ENCODE measurements around the gene IL18RAP.

The IL18RAP gene

DNA sequence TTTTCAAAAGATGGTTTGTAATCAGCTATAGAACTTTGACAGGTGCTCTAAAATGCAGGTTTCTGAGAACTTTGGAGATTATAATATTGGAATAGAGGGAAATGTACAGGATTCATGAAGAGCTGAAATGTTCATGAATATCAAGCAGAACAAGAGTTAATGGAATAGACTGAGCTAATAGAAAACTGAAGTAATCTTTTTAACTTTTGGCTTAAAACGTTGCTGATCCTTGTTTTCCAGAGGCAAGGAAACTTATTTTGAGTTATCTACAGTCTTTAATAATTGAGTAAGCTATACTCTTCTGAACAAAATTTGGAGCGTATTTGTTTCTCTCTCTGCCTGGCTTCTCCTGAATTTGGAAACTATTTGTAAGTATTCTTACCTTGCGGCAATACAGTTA lies 10.8 kb upstream of the IL18RAP start:
- no peaks in the 10 kb centered on the region for H3K36me3 ChIP-seq (ENCODE audit: insufficient read depth)
- H3K4me1 ChIP-seq (ENCODE audit: low read depth, poor library complexity, severe bottlenecking), result no peaks in the 10 kb centered on the region
- H3K4me2 ChIP-seq, result no peak overlapping the region
- no peaks in the 10 kb centered on the region for H3K27me3 ChIP-seq (ENCODE audit: insufficient read depth, low read depth)
- H4K20me1 ChIP-seq (ENCODE audit: insufficient read depth), result no peaks in the 10 kb centered on the region
- H3K9ac ChIP-seq, result no peak overlapping the region
- no peak overlapping the region for H3K4me3 ChIP-seq (IDR thresholded peaks at IDR 0.05; ENCODE audit: insufficient read depth, low read depth, low read length)
- TF ChIP-seq, protein P1, sequence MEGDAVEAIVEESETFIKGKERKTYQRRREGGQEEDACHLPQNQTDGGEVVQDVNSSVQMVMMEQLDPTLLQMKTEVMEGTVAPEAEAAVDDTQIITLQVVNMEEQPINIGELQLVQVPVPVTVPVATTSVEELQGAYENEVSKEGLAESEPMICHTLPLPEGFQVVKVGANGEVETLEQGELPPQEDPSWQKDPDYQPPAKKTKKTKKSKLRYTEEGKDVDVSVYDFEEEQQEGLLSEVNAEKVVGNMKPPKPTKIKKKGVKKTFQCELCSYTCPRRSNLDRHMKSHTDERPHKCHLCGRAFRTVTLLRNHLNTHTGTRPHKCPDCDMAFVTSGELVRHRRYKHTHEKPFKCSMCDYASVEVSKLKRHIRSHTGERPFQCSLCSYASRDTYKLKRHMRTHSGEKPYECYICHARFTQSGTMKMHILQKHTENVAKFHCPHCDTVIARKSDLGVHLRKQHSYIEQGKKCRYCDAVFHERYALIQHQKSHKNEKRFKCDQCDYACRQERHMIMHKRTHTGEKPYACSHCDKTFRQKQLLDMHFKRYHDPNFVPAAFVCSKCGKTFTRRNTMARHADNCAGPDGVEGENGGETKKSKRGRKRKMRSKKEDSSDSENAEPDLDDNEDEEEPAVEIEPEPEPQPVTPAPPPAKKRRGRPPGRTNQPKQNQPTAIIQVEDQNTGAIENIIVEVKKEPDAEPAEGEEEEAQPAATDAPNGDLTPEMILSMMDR (conservative IDR thresholded peaks at IDR 0.05; ENCODE audit: low read depth, low read length), result no peak
- H3K79me2 ChIP-seq (ENCODE audit: insufficient read depth, low read depth), result no peaks in the 10 kb centered on the region
- H3K27ac ChIP-seq, result no peak overlapping the region
- H2AFZ ChIP-seq (ENCODE audit: low read depth), result no peak overlapping the region

DNA sequence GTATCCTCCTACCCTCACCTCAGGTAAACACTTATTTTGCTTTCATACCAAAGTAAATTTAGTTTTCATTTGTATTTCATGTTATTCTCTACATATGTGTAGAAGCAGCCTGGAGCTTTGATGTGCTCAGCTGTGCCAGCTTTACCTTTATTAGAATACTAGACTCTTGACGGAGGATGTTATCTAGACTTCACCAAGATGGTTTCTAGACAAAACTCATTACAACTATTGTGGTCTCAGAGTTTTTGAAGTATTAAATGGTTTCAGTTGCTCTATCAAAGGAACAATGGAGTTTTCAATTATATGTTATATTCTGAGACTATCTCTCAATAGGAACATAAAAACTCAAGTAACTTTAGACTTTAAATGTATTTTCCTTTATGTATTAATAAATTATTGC lies 5.0 kb upstream of the IL18RAP start:
- H3K9ac ChIP-seq, result no peak overlapping the region
- no peak overlapping the region for H3K27ac ChIP-seq
- H3K36me3 ChIP-seq (ENCODE audit: insufficient read depth), result no peaks in the 10 kb centered on the region

DNA sequence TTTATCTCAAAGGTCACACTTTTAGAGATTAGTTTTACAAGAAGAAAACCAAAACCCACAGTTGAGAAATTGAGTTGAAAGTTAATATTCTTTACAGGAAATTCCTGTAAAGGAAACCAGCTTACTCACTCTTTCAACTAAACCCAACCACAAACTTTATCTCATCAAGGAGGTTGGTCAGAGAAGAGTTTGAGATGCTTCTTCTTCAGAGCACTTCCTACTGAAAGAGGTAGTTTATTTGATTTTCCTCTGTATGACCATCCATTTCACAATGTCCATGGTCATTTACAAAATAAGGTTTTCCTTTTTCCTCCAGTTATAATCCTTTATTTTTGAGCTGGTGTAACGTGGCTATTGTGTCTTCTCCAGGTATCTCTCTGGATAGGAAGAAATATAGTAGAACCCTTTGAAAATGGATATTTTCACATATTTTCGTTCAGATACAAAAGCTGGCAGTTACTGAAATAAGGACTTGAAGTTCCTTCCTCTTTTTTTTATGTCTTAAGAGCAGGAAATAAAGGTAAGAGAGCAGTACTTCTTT lies 4.5 kb upstream of the IL18RAP start:
- H3K4me3 ChIP-seq (IDR thresholded peaks at IDR 0.05; ENCODE audit: insufficient read depth, low read depth, low read length), result no peak overlapping the region
- no peaks in the 10 kb centered on the region for H4K20me1 ChIP-seq (ENCODE audit: insufficient read depth)
- no peak overlapping the region for H2AFZ ChIP-seq (ENCODE audit: low read depth)
- no peak overlapping the region for H3K27ac ChIP-seq
- H3K79me2 ChIP-seq (ENCODE audit: insufficient read depth, low read depth), result no peaks in the 10 kb centered on the region
- TF ChIP-seq, protein P1 (conservative IDR thresholded peaks at IDR 0.05; ENCODE audit: low read depth, low read length), result no peak
- no peak overlapping the region for H3K9ac ChIP-seq
- no peaks in the 10 kb centered on the region for H3K36me3 ChIP-seq (ENCODE audit: insufficient read depth)
- no peak overlapping the region for H3K4me2 ChIP-seq
- peaks cover 4% of the 10 kb centered on the region for H3K4me1 ChIP-seq (ENCODE audit: low read depth, poor library complexity, severe bottlenecking)
- no peaks in the 10 kb centered on the region for H3K27me3 ChIP-seq (ENCODE audit: insufficient read depth, low read depth)

More for the DNA sequence above, 5.0 kb upstream of the IL18RAP start:
- Histone ChIP-seq H3K4me1 (ENCODE audit: low read depth, poor library complexity, severe bottlenecking) (peaks cover 4% of the 10 kb centered on the region), H3K27me3 (ENCODE audit: insufficient read depth, low read depth) (no peaks in the 10 kb centered on the region), H3K79me2 (ENCODE audit: insufficient read depth, low read depth) (no peaks in the 10 kb centered on the region), H4K20me1 (ENCODE audit: insufficient read depth) (no peaks in the 10 kb centered on the region), H3K4me2 (no peak overlapping the region), H3K4me3 (IDR thresholded peaks at IDR 0.05; ENCODE audit: insufficient read depth, low read depth, low read length) (no peak overlapping the region), H2AFZ (ENCODE audit: low read depth) (no peak overlapping the region)
- TF ChIP-seq, protein P1 (conservative IDR thresholded peaks at IDR 0.05; ENCODE audit: low read depth, low read length), result no peak

DNA sequence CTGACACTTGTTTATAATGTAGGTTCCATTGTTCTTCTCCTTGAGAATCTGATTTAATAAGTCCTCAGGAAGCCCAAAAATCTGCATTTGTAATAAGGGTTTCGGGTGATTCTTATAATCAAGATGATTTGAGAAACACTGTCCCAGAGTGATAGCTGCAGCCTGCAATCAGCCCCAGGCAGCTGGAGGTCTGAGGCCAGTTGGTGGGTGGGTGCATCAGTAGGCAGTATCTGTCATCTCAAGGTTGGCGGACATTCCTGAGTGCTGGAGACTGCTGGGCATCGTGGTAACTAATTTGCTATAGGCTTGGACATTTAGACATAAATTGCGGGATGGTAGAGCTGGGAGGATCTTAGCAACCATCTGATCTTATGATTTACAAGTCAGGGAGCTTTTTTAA lies 2.7 kb upstream of the IL18RAP start:
- Histone ChIP-seq H3K27ac (no peak overlapping the region), H3K79me2 (ENCODE audit: insufficient read depth, low read depth) (no peaks in the 10 kb centered on the region), H3K9ac (no peak overlapping the region), H3K4me3 (IDR thresholded peaks at IDR 0.05; ENCODE audit: insufficient read depth, low read depth, low read length) (no peak overlapping the region), H3K4me1 (ENCODE audit: low read depth, poor library complexity, severe bottlenecking) (peaks cover 4% of the 10 kb centered on the region), H3K36me3 (ENCODE audit: insufficient read depth) (no peaks in the 10 kb centered on the region), H3K27me3 (ENCODE audit: insufficient read depth, low read depth) (no peaks in the 10 kb centered on the region), H2AFZ (ENCODE audit: low read depth) (no peak overlapping the region), H3K4me2 (no peak overlapping the region), H4K20me1 (ENCODE audit: insufficient read depth) (no peaks in the 10 kb centered on the region)
- TF ChIP-seq, protein P1 (conservative IDR thresholded peaks at IDR 0.05; ENCODE audit: low read depth, low read length), result no peak

Data from KMS-11 (cell line).